Measurements from ENCODE around the gene CCDC88C.

Gene CCDC88C

DNA sequence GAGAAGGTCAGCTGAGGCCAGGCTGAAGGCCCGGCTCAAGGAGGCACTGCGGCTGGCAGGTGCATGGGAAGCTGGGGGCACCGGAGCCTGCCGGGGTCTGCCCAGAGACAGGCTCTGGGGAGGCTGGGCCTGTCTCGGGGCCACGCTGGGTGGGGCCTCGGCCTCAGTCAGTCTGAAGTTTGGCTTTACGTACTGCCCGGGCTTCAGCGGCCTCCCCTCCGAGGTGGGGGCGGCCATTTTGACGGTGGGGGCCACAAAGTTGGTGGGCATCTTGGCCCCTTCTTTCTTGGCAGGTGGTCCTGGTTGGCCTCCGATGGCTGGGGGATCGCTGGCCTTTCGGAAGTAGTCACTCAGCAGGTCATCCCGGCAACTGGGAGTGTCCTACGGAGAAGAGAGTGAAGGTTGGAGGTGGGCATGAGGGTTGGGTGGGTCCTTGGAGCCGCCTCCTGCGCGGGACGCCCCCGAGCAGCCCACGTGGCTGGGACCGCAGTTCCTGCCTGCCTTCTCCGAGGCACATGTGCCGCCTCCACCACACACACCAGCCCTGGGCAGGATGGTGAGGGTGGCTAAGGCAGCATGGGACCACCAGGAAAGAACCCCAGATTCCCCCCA is 144.2 kb downstream of the CCDC88C start:
- Histone ChIP-seq H4K20me1 (ENCODE audit: insufficient read depth, low read length) (no peaks in the 10 kb centered on the region), H3K27ac (ENCODE audit: low read length) (no peak overlapping the region), H3K79me2 (ENCODE audit: insufficient read depth, low read length) (no peaks in the 10 kb centered on the region), H3K9ac (ENCODE audit: low read depth, low read length) (no peak overlapping the region), H3K27me3 (ENCODE audit: insufficient read depth, low read length, poor library complexity) (no peaks in the 10 kb centered on the region), H3K4me1 (ENCODE audit: insufficient read depth, low read length) (no peaks in the 10 kb centered on the region), H3K9me3 (ENCODE audit: insufficient read depth, low read length, severe bottlenecking) (no peaks in the 10 kb centered on the region), H3K36me3 (ENCODE audit: insufficient read depth, low read length) (peaks cover 73% of the 10 kb centered on the region), H3K4me3 (ENCODE audit: low read depth in 1 of 2, low read length in 2 of 2) (no peak overlapping the region), H3K4me2 (ENCODE audit: insufficient read depth, low read length) (no peak overlapping the region), H2AFZ (ENCODE audit: low read depth, low read length) (no peak overlapping the region)
- no peak for DNase-seq
- no peak for ATAC-seq (ENCODE audit: insufficient read depth, low read depth)
- TF ChIP-seq CTCF (IDR thresholded peaks at IDR 0.05; ENCODE audit: borderline replicate concordance, extremely low read depth, low read length, poor library complexity, severe bottlenecking) (no peak), EZH2 (IDR thresholded peaks at IDR 0.05; ENCODE audit: borderline replicate concordance, low read depth, low read length, severe bottlenecking) (no peak)

DNA sequence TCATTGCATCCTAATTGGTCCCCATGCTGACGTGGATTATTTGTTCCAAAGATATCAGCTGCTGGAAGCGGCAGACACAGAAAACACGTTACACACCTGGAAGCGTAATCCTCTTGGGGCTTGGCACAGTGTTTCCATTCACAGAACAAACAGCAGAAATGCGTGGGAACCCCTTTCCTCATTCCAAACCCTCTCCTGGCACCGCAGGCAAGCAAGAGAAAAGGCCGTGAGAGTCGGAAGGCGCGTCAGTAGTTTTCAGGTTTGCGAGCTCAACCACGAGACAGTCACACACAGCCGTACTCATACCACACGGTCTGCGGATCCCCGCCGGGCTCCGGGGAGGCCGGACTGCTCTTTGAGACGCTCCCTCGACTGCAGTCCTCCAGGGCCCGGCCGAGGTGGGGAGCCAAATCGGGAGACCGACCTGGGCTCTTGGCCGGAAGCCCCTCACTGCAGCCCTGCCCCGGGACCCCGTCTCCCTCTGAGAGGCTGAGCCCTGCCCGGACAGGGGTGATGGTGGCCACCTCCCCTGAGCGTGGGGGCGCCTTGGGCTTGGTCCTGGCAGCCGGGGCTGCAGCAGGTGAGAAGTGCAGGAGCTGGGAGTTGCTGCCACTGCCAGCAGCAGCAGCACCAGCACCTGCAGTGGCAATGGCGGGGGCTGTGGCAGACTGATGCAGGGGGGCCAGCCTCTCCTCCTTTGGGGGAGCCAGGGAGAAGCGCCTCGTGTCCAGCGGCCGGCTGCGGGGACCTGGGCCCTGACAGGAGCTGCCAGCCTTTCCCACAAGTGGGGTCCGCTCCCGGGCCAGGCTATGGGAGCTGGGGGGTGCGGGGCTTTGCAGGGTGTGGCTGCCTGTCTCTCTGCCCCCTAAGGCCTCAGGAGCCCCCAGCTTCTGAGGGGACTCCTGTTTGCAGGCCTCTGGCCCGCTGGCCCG is 145.0 kb downstream of the CCDC88C start:
- no peak overlapping the region for H3K4me2 ChIP-seq (ENCODE audit: insufficient read depth, low read length)
- no peak for DNase-seq
- H3K9me3 ChIP-seq (ENCODE audit: insufficient read depth, low read length, severe bottlenecking), result no peaks in the 10 kb centered on the region
- ATAC-seq (ENCODE audit: insufficient read depth, low read depth), result no peak
- TF ChIP-seq CTCF (IDR thresholded peaks at IDR 0.05; ENCODE audit: borderline replicate concordance, extremely low read depth, low read length, poor library complexity, severe bottlenecking) (no peak), EZH2 (IDR thresholded peaks at IDR 0.05; ENCODE audit: borderline replicate concordance, low read depth, low read length, severe bottlenecking) (no peak)
- H4K20me1 ChIP-seq (ENCODE audit: insufficient read depth, low read length), result no peaks in the 10 kb centered on the region
- no peak overlapping the region for H3K4me3 ChIP-seq (ENCODE audit: low read depth in 1 of 2, low read length in 2 of 2)
- no peak overlapping the region for H2AFZ ChIP-seq (ENCODE audit: low read depth, low read length)
- no peaks in the 10 kb centered on the region for H3K4me1 ChIP-seq (ENCODE audit: insufficient read depth, low read length)
- no peak overlapping the region for H3K9ac ChIP-seq (ENCODE audit: low read depth, low read length)
- no peaks in the 10 kb centered on the region for H3K27me3 ChIP-seq (ENCODE audit: insufficient read depth, low read length, poor library complexity)
- H3K79me2 ChIP-seq (ENCODE audit: insufficient read depth, low read length), result no peaks in the 10 kb centered on the region
- H3K27ac ChIP-seq (ENCODE audit: low read length), result no peak overlapping the region
- peaks cover 65% of the 10 kb centered on the region for H3K36me3 ChIP-seq (ENCODE audit: insufficient read depth, low read length)

DNA sequence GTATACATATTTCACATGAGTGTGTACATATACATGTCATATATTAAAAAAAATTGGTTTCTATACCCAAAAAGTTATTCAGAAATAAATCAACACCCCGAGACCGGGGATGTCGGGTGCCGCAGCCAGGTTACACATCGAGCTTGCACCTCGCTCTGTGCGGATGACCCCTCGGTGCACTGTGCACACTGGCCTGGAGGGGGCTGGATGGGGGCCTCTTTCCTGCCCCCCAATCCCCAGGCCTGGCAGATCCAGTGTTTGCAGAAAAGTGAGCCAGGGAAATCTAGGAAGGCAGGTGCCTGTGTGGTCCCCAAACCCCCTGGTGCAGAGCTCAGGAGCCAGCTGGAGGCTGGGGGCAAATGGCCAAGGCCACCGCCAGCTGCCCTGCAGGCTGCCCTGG is 146.0 kb downstream of the CCDC88C start:
- TF ChIP-seq EZH2 (IDR thresholded peaks at IDR 0.05; ENCODE audit: borderline replicate concordance, low read depth, low read length, severe bottlenecking) (no peak), CTCF (IDR thresholded peaks at IDR 0.05; ENCODE audit: borderline replicate concordance, extremely low read depth, low read length, poor library complexity, severe bottlenecking) (no peak)
- Histone ChIP-seq H3K4me3 (ENCODE audit: low read depth in 1 of 2, low read length in 2 of 2) (no peak overlapping the region), H3K27ac (ENCODE audit: low read length) (no peak overlapping the region), H3K4me2 (ENCODE audit: insufficient read depth, low read length) (no peak overlapping the region), H3K79me2 (ENCODE audit: insufficient read depth, low read length) (no peaks in the 10 kb centered on the region), H3K4me1 (ENCODE audit: insufficient read depth, low read length) (no peaks in the 10 kb centered on the region), H2AFZ (ENCODE audit: low read depth, low read length) (no peak overlapping the region), H3K36me3 (ENCODE audit: insufficient read depth, low read length) (peaks cover 56% of the 10 kb centered on the region), H3K27me3 (ENCODE audit: insufficient read depth, low read length, poor library complexity) (no peaks in the 10 kb centered on the region), H4K20me1 (ENCODE audit: insufficient read depth, low read length) (no peaks in the 10 kb centered on the region), H3K9ac (ENCODE audit: low read depth, low read length) (no peak overlapping the region), H3K9me3 (ENCODE audit: insufficient read depth, low read length, severe bottlenecking) (no peaks in the 10 kb centered on the region)
- ATAC-seq (ENCODE audit: insufficient read depth, low read depth) (no peak), DNase-seq (no peak)

All from DND-41 (cell line).